OCI-LY7 (cell line): ENCODE measurements around the gene FBXL17. TPM values are rescaled to one million over a fixed set of nuclear protein-coding genes. Genes with fewer than 3 reads are reported as not detected.

Source experiments
- BruUV-seq: library from RNA; stranded (reverse); fragments of 400-500 nt; replicated peaks from 2 replicates; lab custom pipeline; 2021; lab: Mats Ljungman, UMichigan
- CTCF ChIA-PET: fragments of 300-600 bp; sonication (Branson Sonifier 250); formaldehyde crosslinking; loops from one replicate; lab custom pipeline; 2022; ENCODE audit warnings: antibody characterized with exemption; ENCODE audit not compliant: unreplicated experiment; lab: Charles Lee
- POLR2A ChIA-PET: fragments of 300-600 bp; sonication (Branson Sonifier 250); formaldehyde crosslinking; loops from one replicate; lab custom pipeline; 2022; ENCODE audit warnings: antibody characterized with exemption; lab: Charles Lee
- DNase-seq: peaks from one replicate; pipeline ENCODE4 v3.0.0-alpha.2; 2015; ENCODE audit warnings: low spot score
- H2AFZ ChIP-seq: fragments of 200-600 bp; sonication (generic), shearing (Covaris generic); 2 replicates; pipeline ENCODE4 v1.6.1; 2014; ENCODE audit warnings: mild to moderate bottlenecking, antibody characterized with exemption, low read length, moderate library complexity
- H3K27ac ChIP-seq: fragments of 200-600 bp; sonication (generic); 2 replicates; pipeline ENCODE4 v1.5.1; 2014; ENCODE audit warnings: mixed run types, low read depth, mild to moderate bottlenecking, moderate library complexity, low read length, inconsistent platforms; ENCODE audit not compliant: poor library complexity, severe bottlenecking
- H3K36me3 ChIP-seq: fragments of 200-600 bp; sonication (generic); 2 replicates; pipeline ENCODE4 v1.6.1; 2014; ENCODE audit warnings: mild to moderate bottlenecking, antibody characterized with exemption, low read length, moderate library complexity, mixed read lengths; ENCODE audit not compliant: insufficient read depth
- H3K4me1 ChIP-seq: fragments of 200-600 bp; sonication (generic); 2 replicates; pipeline ENCODE4 v1.5.1; 2014; ENCODE audit warnings: mild to moderate bottlenecking, low read length; ENCODE audit not compliant: insufficient read depth, poor library complexity, severe bottlenecking
- H3K4me2 ChIP-seq: fragments of 200-600 bp; sonication (generic); 2 replicates; pipeline ENCODE4 v1.6.1; 2014; ENCODE audit warnings: mild to moderate bottlenecking, low read length
- H3K4me3 ChIP-seq: fragments of 200-600 bp; sonication (generic); 2 replicates; pipeline ENCODE4 v1.5.1; 2014; ENCODE audit warnings: mild to moderate bottlenecking, low read depth, low read length; ENCODE audit not compliant: poor library complexity, severe bottlenecking
- H3K79me2 ChIP-seq: fragments of 200-600 bp; sonication (generic); 2 replicates; pipeline ENCODE4 v1.6.1; 2016; ENCODE audit warnings: low read depth, mild to moderate bottlenecking, low read length, moderate library complexity, mixed read lengths; ENCODE audit not compliant: insufficient read depth
- H3K9me2 ChIP-seq: fragments of 200-600 bp; sonication (generic); 2 replicates; pipeline ENCODE4 v1.6.1; 2016; ENCODE audit warnings: mild to moderate bottlenecking, low read length, mixed read lengths; ENCODE audit not compliant: insufficient read depth
- H3K9me3 ChIP-seq: fragments of 200-600 bp; sonication (generic); 2 replicates; pipeline ENCODE4 v1.6.1; 2014; ENCODE audit warnings: mild to moderate bottlenecking, mixed run types, low read length, mixed read lengths
- H4K20me1 ChIP-seq: fragments of 200-600 bp; sonication (generic); 2 replicates; pipeline ENCODE4 v1.6.1; 2014; ENCODE audit warnings: mild to moderate bottlenecking, antibody characterized with exemption, low read length, moderate library complexity, mixed read lengths; ENCODE audit not compliant: insufficient read depth
- CTCF ChIP-seq: fragments of 200-600 bp; sonication (generic); conservative IDR thresholded peaks from 2 replicates; pipeline ENCODE4 v1.5.1; 2014; ENCODE audit warnings: mild to moderate bottlenecking, antibody characterized with exemption, low read length, moderate library complexity, mixed read lengths
- EZH2phosphoT487 ChIP-seq: fragments of 200-600 bp; sonication (generic); IDR thresholded peaks from 2 replicates; pipeline ENCODE4 v1.6.1; 2018; ENCODE audit warnings: low read depth, borderline replicate concordance, mild to moderate bottlenecking, mixed run types, antibody characterized with exemption, low read length, moderate library complexity, mixed read lengths
- intact Hi-C: fragments of 100-400 bp; cut with micrococcal nuclease; formaldehyde crosslinking; loops from one replicate; pipeline ENCODE4 v1.10.0; 2022; ENCODE audit not compliant: unreplicated experiment
- total RNA-seq, 2 experiments: library from RNA; depleted of rRNA in 1 of 2; stranded (reverse); fragments of >200 nt in 1 of 2; shearing (Covaris generic) in 1 of 2; gene quantifications; 2 replicates each; pipeline ENCODE4 v1.2.3, GENCODE V29; 2014 to 2022

FBXL17 gene
- total RNA-seq, 2 experiments from 2014 or later = 10.2 to 21.6 TPM

- ChIA-PET CTCF (no interaction called here), POLR2A (interaction anchor here (1.5 kb wide), 1 partner anchor 101 kb away, joined by 4 read pairs; no protein-coding TSS in a partner anchor)
- Histone ChIP-seq H3K27ac (no peak overlapping the region), H3K79me2 (no peaks in the 10 kb centered on the region), H3K4me1 (no peaks in the 10 kb centered on the region), H3K9me3 (no peaks in the 10 kb centered on the region), H3K4me3 (no peak overlapping the region), H2AFZ (no peak overlapping the region), H4K20me1 (no peaks in the 10 kb centered on the region), H3K36me3 (no peaks in the 10 kb centered on the region; the same call in 1 of the 2 replicates), H3K4me2 (no peak overlapping the region), H3K9me2 (no peaks in the 10 kb centered on the region)
- intact Hi-C loops = no loop called here
- no peak for TF ChIP-seq EZH2phosphoT487
- no peak for TF ChIP-seq CTCF
- DNase-seq = no peak
- no TSS peak for BruUV-seq
Measured at GRCh38 chr5:108360280-108360679, 21.6 kb downstream of the FBXL17 start.

- Histone ChIP-seq H3K4me2 (no peak overlapping the region), H3K4me3 (no peak overlapping the region), H3K9me2 (no peaks in the 10 kb centered on the region), H3K27ac (no peak overlapping the region), H3K4me1 (no peaks in the 10 kb centered on the region), H4K20me1 (no peaks in the 10 kb centered on the region), H3K79me2 (no peaks in the 10 kb centered on the region), H2AFZ (no peak overlapping the region), H3K36me3 (no peaks in the 10 kb centered on the region), H3K9me3 (no peaks in the 10 kb centered on the region)
- TF ChIP-seq EZH2phosphoT487 = no peak
- TF ChIP-seq CTCF = no peak
- POLR2A ChIA-PET = interaction anchor here (0.7 to 0.8 kb wide), 2 partner anchors 15 to 1233 kb away, joined by 3 read pairs; no protein-coding TSS in a partner anchor
- CTCF ChIA-PET = no interaction called here
- DNase-seq = no peak
- intact Hi-C loops = no loop called here
- no TSS peak for BruUV-seq
Measured at GRCh38 chr5:108356286-108356685, 25.6 kb downstream of the FBXL17 start.

- Histone ChIP-seq H3K9me2 (no peaks in the 10 kb centered on the region), H3K4me2 (no peak overlapping the region), H3K4me1 (no peaks in the 10 kb centered on the region), H3K36me3 (no peaks in the 10 kb centered on the region), H3K4me3 (no peak overlapping the region), H3K79me2 (no peaks in the 10 kb centered on the region), H4K20me1 (no peaks in the 10 kb centered on the region), H3K9me3 (no peaks in the 10 kb centered on the region), H2AFZ (no peak overlapping the region), H3K27ac (no peak overlapping the region)
- BruUV-seq = no TSS peak
- intact Hi-C loops = no loop called here
- ChIA-PET POLR2A (no interaction called here), CTCF (no interaction called here)
- TF ChIP-seq CTCF (no peak), EZH2phosphoT487 (no peak)
- DNase-seq = no peak
Measured at GRCh38 chr5:108353087-108353486, 28.8 kb downstream of the FBXL17 start.
